Measurements from ENCODE around the gene ACAP2.
"Not testable (repeated sequence)": the region's sequence is repeated elsewhere in the genome, so short reads cannot be mapped to it uniquely, and the experiment has no call there.

Gene ACAP2, protein sequence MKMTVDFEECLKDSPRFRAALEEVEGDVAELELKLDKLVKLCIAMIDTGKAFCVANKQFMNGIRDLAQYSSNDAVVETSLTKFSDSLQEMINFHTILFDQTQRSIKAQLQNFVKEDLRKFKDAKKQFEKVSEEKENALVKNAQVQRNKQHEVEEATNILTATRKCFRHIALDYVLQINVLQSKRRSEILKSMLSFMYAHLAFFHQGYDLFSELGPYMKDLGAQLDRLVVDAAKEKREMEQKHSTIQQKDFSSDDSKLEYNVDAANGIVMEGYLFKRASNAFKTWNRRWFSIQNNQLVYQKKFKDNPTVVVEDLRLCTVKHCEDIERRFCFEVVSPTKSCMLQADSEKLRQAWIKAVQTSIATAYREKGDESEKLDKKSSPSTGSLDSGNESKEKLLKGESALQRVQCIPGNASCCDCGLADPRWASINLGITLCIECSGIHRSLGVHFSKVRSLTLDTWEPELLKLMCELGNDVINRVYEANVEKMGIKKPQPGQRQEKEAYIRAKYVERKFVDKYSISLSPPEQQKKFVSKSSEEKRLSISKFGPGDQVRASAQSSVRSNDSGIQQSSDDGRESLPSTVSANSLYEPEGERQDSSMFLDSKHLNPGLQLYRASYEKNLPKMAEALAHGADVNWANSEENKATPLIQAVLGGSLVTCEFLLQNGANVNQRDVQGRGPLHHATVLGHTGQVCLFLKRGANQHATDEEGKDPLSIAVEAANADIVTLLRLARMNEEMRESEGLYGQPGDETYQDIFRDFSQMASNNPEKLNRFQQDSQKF

GRCh38 chr3:195442573-195443390 lies at the start of gene ACAP2:
TSS of gene ACAP2 (minus strand) at chr3:195443020. CDS start at chr3:195442847, 173 bp downstream.
- CTCF ChIA-PET, result interaction anchor here (0.6 kb wide), 1 partner anchor 232 kb away, joined by 3 read pairs; no protein-coding TSS in a partner anchor
- POLR2A ChIA-PET, result interaction anchor here (0.9 to 1.6 kb wide), 4 partner anchors 12 to 173 kb away, joined by 3 to 5 read pairs (median 3); no protein-coding TSS in a partner anchor
- TF ChIP-seq FOXK2 (IDR thresholded peaks at IDR 0.05), result no peak
- TF ChIP-seq ARNT (IDR thresholded peaks at IDR 0.05), result no peak
- no peak for TF ChIP-seq FOXA1 (IDR thresholded peaks at IDR 0.05)
- peak; percentile 42 for TF ChIP-seq SP1 (IDR thresholded peaks at IDR 0.05)
- TF ChIP-seq ZNF384 (IDR thresholded peaks at IDR 0.05), result no peak
- no peak for TF ChIP-seq NFRKB (IDR thresholded peaks at IDR 0.05)
- no peak for TF ChIP-seq CTBP1 (IDR thresholded peaks at IDR 0.05; ENCODE audit: borderline replicate concordance)
- no peak for TF ChIP-seq TARDBP (IDR thresholded peaks at IDR 0.05)
- TF ChIP-seq LEF1 (IDR thresholded peaks at IDR 0.05; ENCODE audit: borderline replicate concordance), result no peak
- TF ChIP-seq FOXM1 (IDR thresholded peaks at IDR 0.05; ENCODE audit: borderline replicate concordance), result no peak
- TF ChIP-seq L3MBTL2 (conservative IDR thresholded peaks at IDR 0.05), result no peak
- TF ChIP-seq, protein P1, sequence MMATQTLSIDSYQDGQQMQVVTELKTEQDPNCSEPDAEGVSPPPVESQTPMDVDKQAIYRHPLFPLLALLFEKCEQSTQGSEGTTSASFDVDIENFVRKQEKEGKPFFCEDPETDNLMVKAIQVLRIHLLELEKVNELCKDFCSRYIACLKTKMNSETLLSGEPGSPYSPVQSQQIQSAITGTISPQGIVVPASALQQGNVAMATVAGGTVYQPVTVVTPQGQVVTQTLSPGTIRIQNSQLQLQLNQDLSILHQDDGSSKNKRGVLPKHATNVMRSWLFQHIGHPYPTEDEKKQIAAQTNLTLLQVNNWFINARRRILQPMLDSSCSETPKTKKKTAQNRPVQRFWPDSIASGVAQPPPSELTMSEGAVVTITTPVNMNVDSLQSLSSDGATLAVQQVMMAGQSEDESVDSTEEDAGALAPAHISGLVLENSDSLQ (IDR thresholded peaks at IDR 0.05), result peak; percentile 100
- no peak for TF ChIP-seq BHLHE40 (IDR thresholded peaks at IDR 0.05; ENCODE audit: borderline replicate concordance)
- TF ChIP-seq ELF4 (IDR thresholded peaks at IDR 0.05), result no peak
- TF ChIP-seq SUZ12 (IDR thresholded peaks at IDR 0.05), result no peak
- TF ChIP-seq HDGF (IDR thresholded peaks at IDR 0.05; ENCODE audit: borderline replicate concordance), result no peak
- peak; percentile 97 for DNase-seq (ENCODE audit: extremely low spot score)

GRCh38 chr3:195475614-195476013 lies 32.8 kb upstream of the ACAP2 start:
- CTCF ChIA-PET, result no interaction called here
- TF ChIP-seq NFRKB (IDR thresholded peaks at IDR 0.05), result no peak
- no peak for TF ChIP-seq ELF4 (IDR thresholded peaks at IDR 0.05)
- no peak for TF ChIP-seq HDGF (IDR thresholded peaks at IDR 0.05; ENCODE audit: borderline replicate concordance)
- no peak for TF ChIP-seq SP1 (IDR thresholded peaks at IDR 0.05)
- TF ChIP-seq, protein P1 (IDR thresholded peaks at IDR 0.05), result no peak
- TF ChIP-seq LEF1 (IDR thresholded peaks at IDR 0.05; ENCODE audit: borderline replicate concordance), result no peak
- TF ChIP-seq L3MBTL2 (conservative IDR thresholded peaks at IDR 0.05), result no peak
- no peak for DNase-seq (ENCODE audit: extremely low spot score)
- POLR2A ChIA-PET, result no interaction called here

GRCh38 chr3:195475116-195475515 lies 32.3 kb upstream of the ACAP2 start:
- POLR2A ChIA-PET; CTCF ChIA-PET; DNase-seq (ENCODE audit: extremely low spot score): not testable (repeated sequence)

- ChIA-PET CTCF (no interaction called here), POLR2A (no interaction called here)
- DNase-seq (ENCODE audit: extremely low spot score), result no peak
- TF ChIP-seq FOXA1 (IDR thresholded peaks at IDR 0.05), result no peak
- no peak for TF ChIP-seq HDGF (IDR thresholded peaks at IDR 0.05; ENCODE audit: borderline replicate concordance)
- no peak for TF ChIP-seq NFRKB (IDR thresholded peaks at IDR 0.05)
- no peak for TF ChIP-seq LEF1 (IDR thresholded peaks at IDR 0.05; ENCODE audit: borderline replicate concordance)
- no peak for TF ChIP-seq L3MBTL2 (conservative IDR thresholded peaks at IDR 0.05)
- no peak for TF ChIP-seq FOXK2 (IDR thresholded peaks at IDR 0.05)
- no peak for TF ChIP-seq SUZ12 (IDR thresholded peaks at IDR 0.05)
- TF ChIP-seq TARDBP (IDR thresholded peaks at IDR 0.05), result no peak
Observed at GRCh38 chr3:195468841-195469240, 26.0 kb upstream of the ACAP2 start.

DNA sequence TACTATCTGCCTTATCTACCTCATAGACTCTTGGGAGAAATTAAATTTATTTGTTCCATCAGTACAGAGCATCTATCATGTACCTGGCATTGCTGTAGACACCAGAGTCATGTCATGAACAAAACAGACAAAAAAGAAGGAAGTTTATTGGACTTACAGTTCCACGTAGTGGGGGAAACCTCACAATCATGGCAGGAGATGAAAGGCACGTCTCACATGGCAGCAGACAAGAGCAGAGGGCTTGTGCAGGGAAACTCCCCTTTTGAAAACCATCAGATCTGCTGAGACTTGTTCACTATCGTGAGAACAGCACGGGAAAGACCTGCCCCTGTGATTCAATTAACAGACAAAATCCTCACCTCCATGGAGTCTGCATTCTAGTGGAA lies 25.6 kb upstream of the ACAP2 start:
- no peak for DNase-seq (ENCODE audit: extremely low spot score)
- ChIA-PET POLR2A (no interaction called here), CTCF (no interaction called here)
- TF ChIP-seq ZNF384 (IDR thresholded peaks at IDR 0.05) (no peak), TARDBP (IDR thresholded peaks at IDR 0.05) (no peak), ELF4 (IDR thresholded peaks at IDR 0.05) (no peak), L3MBTL2 (conservative IDR thresholded peaks at IDR 0.05) (no peak), BHLHE40 (IDR thresholded peaks at IDR 0.05; ENCODE audit: borderline replicate concordance) (no peak), NFRKB (IDR thresholded peaks at IDR 0.05) (no peak), ARNT (IDR thresholded peaks at IDR 0.05) (no peak), FOXM1 (IDR thresholded peaks at IDR 0.05; ENCODE audit: borderline replicate concordance) (no peak)

DNA sequence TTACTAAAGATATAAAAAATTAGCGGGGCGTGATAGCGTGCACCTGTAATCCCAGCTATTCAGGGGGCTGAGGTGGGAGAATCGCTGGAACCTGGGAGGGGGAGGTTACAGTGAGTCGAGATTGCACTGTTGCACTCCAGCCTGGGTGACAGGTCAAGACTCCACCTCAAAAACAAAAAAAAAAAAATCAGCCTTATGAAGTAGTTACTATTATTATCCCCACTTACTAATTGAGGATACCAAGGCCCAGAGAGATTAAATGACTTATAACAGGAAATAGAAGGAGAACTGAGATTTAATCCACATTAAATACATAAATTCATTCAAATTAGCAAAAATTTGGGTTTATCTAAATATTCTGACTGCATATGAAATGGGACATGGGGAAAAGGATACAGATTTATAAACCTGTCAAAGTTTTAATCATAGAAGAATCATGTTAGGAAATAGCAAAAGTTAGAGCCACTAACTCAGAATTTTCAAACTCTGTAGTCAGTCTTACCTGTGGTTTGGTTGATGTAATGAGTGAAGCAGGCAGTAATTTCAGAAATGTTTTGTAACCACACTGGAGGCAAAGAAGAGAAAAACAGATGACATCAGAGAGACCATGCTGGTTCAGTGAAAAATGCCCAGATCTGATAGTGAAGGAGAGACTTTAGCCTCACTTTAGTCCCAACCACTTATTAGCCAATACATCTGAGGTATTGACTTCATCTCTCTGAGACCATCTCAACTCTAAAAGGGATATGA lies 25.0 kb upstream of the ACAP2 start:
- ChIA-PET CTCF (no interaction called here), POLR2A (no interaction called here)
- TF ChIP-seq NFRKB (IDR thresholded peaks at IDR 0.05) (no peak), FOXK2 (IDR thresholded peaks at IDR 0.05) (no peak), L3MBTL2 (conservative IDR thresholded peaks at IDR 0.05) (no peak), SP1 (IDR thresholded peaks at IDR 0.05) (no peak), TARDBP (IDR thresholded peaks at IDR 0.05) (no peak), BHLHE40 (IDR thresholded peaks at IDR 0.05; ENCODE audit: borderline replicate concordance) (no peak), CTBP1 (IDR thresholded peaks at IDR 0.05; ENCODE audit: borderline replicate concordance) (no peak), ELF4 (IDR thresholded peaks at IDR 0.05) (no peak), HDGF (IDR thresholded peaks at IDR 0.05; ENCODE audit: borderline replicate concordance) (no peak), SUZ12 (IDR thresholded peaks at IDR 0.05) (no peak), FOXA1 (IDR thresholded peaks at IDR 0.05) (no peak), ZNF384 (IDR thresholded peaks at IDR 0.05) (no peak), LEF1 (IDR thresholded peaks at IDR 0.05; ENCODE audit: borderline replicate concordance) (no peak)
- TF ChIP-seq, protein P1 (IDR thresholded peaks at IDR 0.05), result no peak
- no peak for DNase-seq (ENCODE audit: extremely low spot score)

Measured in HEK293T (cell line).